ENCODE results near the gene NRXN3. TPM values are rescaled to one million over a fixed set of nuclear protein-coding genes. Genes with fewer than 3 reads are reported as not detected.

NRXN3 gene
- total and polyA plus RNA-seq, 2 donors (not counting 1 experiment from before 2014, with no cell fraction given): 0.83 to 34.6 TPM

GRCh38 chr14:79699206-79699605 is 1529.0 kb downstream of the NRXN3 start:
- no peaks in the 10 kb centered on the region for H3K27me3 ChIP-seq (ENCODE audit: control insufficient read depth, insufficient read depth, low read length)
- no peaks in the 10 kb centered on the region for H3K9me3 ChIP-seq (ENCODE audit: control insufficient read depth, insufficient read depth, low read depth, low read length)
- no peak overlapping the region for H3K27ac ChIP-seq (ENCODE audit: insufficient read depth, low read length)
- no peak overlapping the region for H2AFZ ChIP-seq (ENCODE audit: low read length)
- H3K9ac ChIP-seq (ENCODE audit: insufficient read depth, low read length): no peak overlapping the region
- no peaks in the 10 kb centered on the region for H3K79me2 ChIP-seq (ENCODE audit: control insufficient read depth, insufficient read depth, low read length)
- H3K4me3 ChIP-seq (replicated peaks in 1 of 4; ENCODE audit: control extremely low read depth in 1 of 4, insufficient read depth in 1 of 4, low read depth in 3 of 4, low read length in 4 of 4): no peak overlapping the region
- TF ChIP-seq EZH2 (IDR thresholded peaks at IDR 0.05; ENCODE audit: low read length, missing control alignments) (no peak), CTCF (conservative IDR thresholded peaks at IDR 0.05 in 1 of 2, IDR thresholded peaks at IDR 0.05 in 1 of 2; ENCODE audit: low read depth in 1 of 2, low read length in 2 of 2) (no peak)
- H3K36me3 ChIP-seq (ENCODE audit: control insufficient read depth, insufficient read depth, low read length): no peaks in the 10 kb centered on the region
- no peak overlapping the region for H3K4me2 ChIP-seq (ENCODE audit: extremely low read depth, insufficient read depth, low read length)
- no peaks in the 10 kb centered on the region for H4K20me1 ChIP-seq (ENCODE audit: control insufficient read depth, extremely low read depth, insufficient read depth, low read length)
- no peaks in the 10 kb centered on the region for H3K4me1 ChIP-seq (ENCODE audit: control insufficient read depth, extremely low read depth, insufficient read depth, low read length)
- no peak for DNase-seq (ENCODE audit: low read depth in 2 of 2)

- Histone ChIP-seq H3K9ac (ENCODE audit: insufficient read depth, low read length) (no peak overlapping the region), H3K4me2 (ENCODE audit: extremely low read depth, insufficient read depth, low read length) (no peak overlapping the region), H3K36me3 (ENCODE audit: control insufficient read depth, insufficient read depth, low read length) (no peaks in the 10 kb centered on the region), H3K27ac (ENCODE audit: insufficient read depth, low read length) (no peak overlapping the region), H3K4me1 (ENCODE audit: control insufficient read depth, extremely low read depth, insufficient read depth, low read length) (no peaks in the 10 kb centered on the region), H3K79me2 (ENCODE audit: control insufficient read depth, insufficient read depth, low read length) (no peaks in the 10 kb centered on the region), H3K27me3 (ENCODE audit: control insufficient read depth, insufficient read depth, low read length) (no peaks in the 10 kb centered on the region), H2AFZ (ENCODE audit: low read length) (no peak overlapping the region), H3K9me3 (ENCODE audit: control insufficient read depth, insufficient read depth, low read depth, low read length) (no peaks in the 10 kb centered on the region), H4K20me1 (ENCODE audit: control insufficient read depth, extremely low read depth, insufficient read depth, low read length) (no peaks in the 10 kb centered on the region), H3K4me3 (replicated peaks in 1 of 4; ENCODE audit: control extremely low read depth in 1 of 4, insufficient read depth in 1 of 4, low read depth in 3 of 4, low read length in 4 of 4) (no peak overlapping the region)
- DNase-seq (ENCODE audit: low read depth in 2 of 2): no peak
- TF ChIP-seq CTCF (conservative IDR thresholded peaks at IDR 0.05 in 1 of 2, IDR thresholded peaks at IDR 0.05 in 1 of 2; ENCODE audit: low read depth in 1 of 2, low read length in 2 of 2) (no peak), EZH2 (IDR thresholded peaks at IDR 0.05; ENCODE audit: low read length, missing control alignments) (no peak)
These were observed 1531.2 kb downstream of the NRXN3 start for GRCh38 chr14:79701371-79701770.

GRCh38 chr14:79702197-79702596 is 1532.0 kb downstream of the NRXN3 start:
- Histone ChIP-seq H3K4me3 (replicated peaks in 1 of 4; ENCODE audit: control extremely low read depth in 1 of 4, insufficient read depth in 1 of 4, low read depth in 3 of 4, low read length in 4 of 4) (no peak overlapping the region), H3K27ac (ENCODE audit: insufficient read depth, low read length) (no peak overlapping the region), H2AFZ (ENCODE audit: low read length) (no peak overlapping the region), H3K79me2 (ENCODE audit: control insufficient read depth, insufficient read depth, low read length) (no peaks in the 10 kb centered on the region), H3K9me3 (ENCODE audit: control insufficient read depth, insufficient read depth, low read depth, low read length) (no peaks in the 10 kb centered on the region), H3K4me1 (ENCODE audit: control insufficient read depth, extremely low read depth, insufficient read depth, low read length) (no peaks in the 10 kb centered on the region), H3K4me2 (ENCODE audit: extremely low read depth, insufficient read depth, low read length) (no peak overlapping the region), H3K27me3 (ENCODE audit: control insufficient read depth, insufficient read depth, low read length) (no peaks in the 10 kb centered on the region), H4K20me1 (ENCODE audit: control insufficient read depth, extremely low read depth, insufficient read depth, low read length) (no peaks in the 10 kb centered on the region), H3K9ac (ENCODE audit: insufficient read depth, low read length) (no peak overlapping the region), H3K36me3 (ENCODE audit: control insufficient read depth, insufficient read depth, low read length) (no peaks in the 10 kb centered on the region)
- TF ChIP-seq EZH2 (IDR thresholded peaks at IDR 0.05; ENCODE audit: low read length, missing control alignments) (no peak), CTCF (conservative IDR thresholded peaks at IDR 0.05 in 1 of 2, IDR thresholded peaks at IDR 0.05 in 1 of 2; ENCODE audit: low read depth in 1 of 2, low read length in 2 of 2) (no peak)
- peak in 1 of 2 donors; percentile 5 for DNase-seq (ENCODE audit: low read depth in 2 of 2)

Measured in fibroblast of lung (primary cell).